Measurements from ENCODE around the gene PSMB3.
"Not testable (repeated sequence)": the region's sequence is repeated elsewhere in the genome, so short reads cannot be mapped to it uniquely, and the experiment has no call there.

Gene PSMB3

DNA sequence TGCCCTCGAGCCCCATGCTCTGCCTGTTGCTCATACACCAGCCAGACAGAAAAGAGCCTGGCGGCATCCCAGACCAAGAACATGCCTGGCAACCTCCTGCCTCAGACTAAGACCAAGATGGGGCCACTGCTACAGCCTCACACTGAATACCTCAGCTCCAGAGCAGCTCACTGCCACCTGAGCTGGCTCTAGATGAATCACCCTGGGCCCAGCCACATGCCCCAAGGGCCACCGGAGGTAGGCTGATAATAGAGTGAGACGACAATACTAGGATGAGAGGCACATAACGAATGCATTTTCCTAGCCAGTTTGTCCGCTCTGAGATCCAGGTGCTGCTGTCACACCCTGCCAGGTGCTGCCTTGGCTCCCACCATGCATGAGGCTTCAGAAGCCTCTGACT, 33.8 kb downstream of the PSMB3 start:
- no peaks in the 10 kb centered on the region for H3K9me3 ChIP-seq (ENCODE audit: control insufficient read depth in 2 of 2, low read length in 2 of 2)
- peaks cover 6% of the 10 kb centered on the region for H3K4me1 ChIP-seq (ENCODE audit: control insufficient read depth, insufficient read depth, low read length)
- no peak overlapping the region for H3K27ac ChIP-seq (ENCODE audit: low read length)
- H3K4me3 ChIP-seq (ENCODE audit: low read length in 2 of 2) = no peak overlapping the region
- H3K27me3 ChIP-seq (ENCODE audit: control insufficient read depth in 1 of 2, insufficient read depth in 2 of 2, low read length in 2 of 2) = no peaks in the 10 kb centered on the region
- H3K36me3 ChIP-seq (ENCODE audit: control insufficient read depth in 2 of 2, insufficient read depth in 2 of 2, low read length in 2 of 2) = peaks cover 37 to 40% of the 10 kb centered on the region in 2 donors
- no peak overlapping the region for H3K9ac ChIP-seq (ENCODE audit: low read length in 2 of 2)

DNA sequence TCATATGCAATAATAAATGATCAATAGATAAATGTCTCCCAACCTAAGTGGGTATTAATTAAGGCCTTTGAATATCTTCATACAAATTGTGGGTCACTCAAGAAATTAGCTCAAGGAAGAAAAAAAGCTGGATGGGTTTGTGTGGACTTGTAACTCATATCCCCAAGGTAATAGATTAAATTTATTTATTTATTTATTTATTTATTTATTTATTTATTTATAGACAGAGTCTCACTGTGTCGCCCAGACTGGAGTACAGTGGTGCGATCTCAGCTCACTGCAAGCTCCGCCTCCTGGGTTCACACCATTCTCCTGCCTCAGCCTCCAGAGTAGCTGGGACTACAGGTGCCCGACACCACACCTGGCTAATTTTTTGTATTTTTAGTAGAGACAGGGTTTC, 35.5 kb downstream of the PSMB3 start:
- not testable (repeated sequence) for H3K9ac ChIP-seq (ENCODE audit: low read length in 2 of 2); H3K9me3 ChIP-seq (ENCODE audit: control insufficient read depth in 2 of 2, low read length in 2 of 2); H3K4me3 ChIP-seq (ENCODE audit: low read length in 2 of 2); H3K4me1 ChIP-seq (ENCODE audit: control insufficient read depth, insufficient read depth, low read length); H3K27me3 ChIP-seq (ENCODE audit: control insufficient read depth in 1 of 2, insufficient read depth in 2 of 2, low read length in 2 of 2); H3K27ac ChIP-seq (ENCODE audit: low read length)
- H3K36me3 ChIP-seq (ENCODE audit: control insufficient read depth in 2 of 2, insufficient read depth in 2 of 2, low read length in 2 of 2) = peaks cover 26 to 31% of the 10 kb centered on the region in 2 donors

DNA sequence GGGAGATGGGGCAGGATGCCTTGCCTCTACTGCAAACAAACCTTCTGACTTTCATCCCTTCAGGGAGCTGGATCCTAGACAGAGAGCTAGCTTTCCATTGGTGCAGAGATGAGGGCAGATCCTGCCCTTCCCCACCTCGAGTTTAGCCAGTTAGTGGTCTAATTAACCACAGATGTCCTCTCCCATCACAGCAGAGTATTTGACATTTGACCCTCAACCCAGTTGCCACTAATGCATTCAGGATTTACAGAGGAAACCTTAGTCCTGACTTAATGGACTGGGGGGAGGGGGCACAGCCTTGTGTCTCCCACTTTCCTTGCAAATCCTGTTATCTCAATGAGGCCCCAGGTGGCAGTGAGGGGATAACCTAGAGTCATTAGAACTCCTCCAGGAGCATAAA, 36.6 kb downstream of the PSMB3 start:
- Histone ChIP-seq H3K4me1 (ENCODE audit: control insufficient read depth, insufficient read depth, low read length) (peaks cover 6% of the 10 kb centered on the region), H3K9me3 (ENCODE audit: control insufficient read depth in 2 of 2, low read length in 2 of 2) (no peaks in the 10 kb centered on the region), H3K9ac (ENCODE audit: low read length in 2 of 2) (no peak overlapping the region), H3K27ac (ENCODE audit: low read length) (no peak overlapping the region), H3K4me3 (ENCODE audit: low read length in 2 of 2) (no peak overlapping the region), H3K36me3 (ENCODE audit: control insufficient read depth in 2 of 2, insufficient read depth in 2 of 2, low read length in 2 of 2) (peaks cover 16 to 24% of the 10 kb centered on the region in 2 donors), H3K27me3 (ENCODE audit: control insufficient read depth in 1 of 2, insufficient read depth in 2 of 2, low read length in 2 of 2) (no peaks in the 10 kb centered on the region)

DNA sequence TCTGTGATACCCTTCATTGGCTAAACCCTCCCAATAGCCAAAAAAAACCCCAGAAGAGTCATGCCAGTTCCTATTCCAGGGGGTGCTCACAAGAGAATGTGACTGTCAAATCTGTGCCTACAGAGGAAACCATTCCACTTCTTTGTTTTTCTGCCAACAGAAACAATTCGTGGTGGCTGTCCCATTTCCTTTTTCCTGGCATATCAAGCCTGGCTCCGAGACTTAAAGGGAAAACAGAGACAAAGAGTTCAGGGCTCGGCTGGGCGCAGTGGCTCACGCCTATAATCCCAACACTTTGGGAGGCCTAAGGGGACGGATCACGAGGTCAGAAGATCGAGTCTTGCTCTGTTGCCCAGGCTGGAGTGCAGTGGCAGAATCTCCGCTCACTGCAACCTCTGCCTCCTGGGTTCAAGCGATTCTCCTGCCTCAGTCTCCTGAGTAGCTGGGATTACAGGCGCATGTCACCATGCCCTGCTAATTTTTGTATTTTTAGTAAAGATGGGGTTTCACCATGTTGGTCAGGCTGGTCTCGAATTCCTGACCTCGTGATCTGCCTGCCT, 37.7 kb downstream of the PSMB3 start:
- peaks cover 10 to 16% of the 10 kb centered on the region in 2 donors for H3K36me3 ChIP-seq (ENCODE audit: control insufficient read depth in 2 of 2, insufficient read depth in 2 of 2, low read length in 2 of 2)
- H3K27ac ChIP-seq (ENCODE audit: low read length); H3K4me3 ChIP-seq (ENCODE audit: low read length in 2 of 2): not testable (repeated sequence)

DNA sequence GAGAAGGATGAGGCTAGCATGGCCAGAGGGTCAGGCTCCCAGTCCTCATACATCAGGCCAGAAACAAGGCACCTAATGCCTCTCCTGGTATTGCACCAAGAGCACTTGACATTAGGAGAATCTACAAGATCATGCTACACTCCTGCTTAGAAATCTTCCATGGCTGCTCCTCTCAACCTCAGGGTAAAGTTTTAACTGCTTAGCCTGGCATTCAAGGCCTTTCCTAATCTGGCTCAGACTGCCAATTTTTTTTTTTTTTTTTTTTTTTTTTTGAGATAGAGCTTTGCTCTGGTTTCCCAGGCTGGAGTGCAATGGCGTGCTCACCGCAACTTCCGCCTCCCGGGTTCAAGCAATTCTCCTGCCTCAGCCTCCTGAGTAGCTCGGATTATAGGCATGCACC, 38.6 kb downstream of the PSMB3 start:
- Histone ChIP-seq H3K4me3 (ENCODE audit: low read length in 2 of 2) (no peak overlapping the region), H3K27ac (ENCODE audit: low read length) (no peak overlapping the region), H3K9me3 (ENCODE audit: control insufficient read depth in 2 of 2, low read length in 2 of 2) (no peaks in the 10 kb centered on the region), H3K36me3 (ENCODE audit: control insufficient read depth in 2 of 2, insufficient read depth in 2 of 2, low read length in 2 of 2) (peaks cover 5 to 11% of the 10 kb centered on the region in 2 donors), H3K4me1 (ENCODE audit: control insufficient read depth, insufficient read depth, low read length) (peaks cover 6% of the 10 kb centered on the region), H3K27me3 (ENCODE audit: control insufficient read depth in 1 of 2, insufficient read depth in 2 of 2, low read length in 2 of 2) (no peaks in the 10 kb centered on the region), H3K9ac (ENCODE audit: low read length in 2 of 2) (no peak overlapping the region)

More for the DNA sequence above, 37.7 kb downstream of the PSMB3 start:
- not testable (repeated sequence) for H3K27me3 ChIP-seq (ENCODE audit: control insufficient read depth in 1 of 2, insufficient read depth in 2 of 2, low read length in 2 of 2); H3K4me1 ChIP-seq (ENCODE audit: control insufficient read depth, insufficient read depth, low read length); H3K9ac ChIP-seq (ENCODE audit: low read length in 2 of 2); H3K9me3 ChIP-seq (ENCODE audit: control insufficient read depth in 2 of 2, low read length in 2 of 2)

DNA sequence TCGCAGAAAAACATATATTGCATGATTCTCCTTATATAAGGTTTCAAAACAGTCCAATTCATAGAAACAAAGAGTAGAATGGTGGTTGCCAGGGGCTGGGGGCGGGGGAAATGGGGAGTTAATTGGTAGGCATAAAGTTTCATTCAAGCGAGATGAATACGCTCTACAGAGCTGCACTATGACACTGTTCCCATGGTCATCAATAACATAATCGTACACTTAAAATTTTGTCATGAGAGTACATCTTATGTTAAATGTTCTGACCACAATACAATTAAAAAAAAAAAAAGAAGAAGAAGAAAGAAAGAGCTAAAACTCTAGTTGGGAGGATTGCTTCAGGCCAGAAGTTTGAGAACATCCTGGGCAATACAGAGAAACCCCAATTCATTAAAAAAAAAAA, 41.7 kb downstream of the PSMB3 start:
- H3K9me3 ChIP-seq (ENCODE audit: control insufficient read depth in 2 of 2, low read length in 2 of 2) = no peaks in the 10 kb centered on the region
- no peak overlapping the region for H3K9ac ChIP-seq (ENCODE audit: low read length in 2 of 2)
- peaks cover 0 to 5% of the 10 kb centered on the region in 2 donors for H3K36me3 ChIP-seq (ENCODE audit: control insufficient read depth in 2 of 2, insufficient read depth in 2 of 2, low read length in 2 of 2)
- no peak overlapping the region for H3K27ac ChIP-seq (ENCODE audit: low read length)
- no peaks in the 10 kb centered on the region for H3K27me3 ChIP-seq (ENCODE audit: control insufficient read depth in 1 of 2, insufficient read depth in 2 of 2, low read length in 2 of 2)
- H3K4me1 ChIP-seq (ENCODE audit: control insufficient read depth, insufficient read depth, low read length) = peaks cover 23% of the 10 kb centered on the region
- H3K4me3 ChIP-seq (ENCODE audit: low read length in 2 of 2) = no peak overlapping the region

DNA sequence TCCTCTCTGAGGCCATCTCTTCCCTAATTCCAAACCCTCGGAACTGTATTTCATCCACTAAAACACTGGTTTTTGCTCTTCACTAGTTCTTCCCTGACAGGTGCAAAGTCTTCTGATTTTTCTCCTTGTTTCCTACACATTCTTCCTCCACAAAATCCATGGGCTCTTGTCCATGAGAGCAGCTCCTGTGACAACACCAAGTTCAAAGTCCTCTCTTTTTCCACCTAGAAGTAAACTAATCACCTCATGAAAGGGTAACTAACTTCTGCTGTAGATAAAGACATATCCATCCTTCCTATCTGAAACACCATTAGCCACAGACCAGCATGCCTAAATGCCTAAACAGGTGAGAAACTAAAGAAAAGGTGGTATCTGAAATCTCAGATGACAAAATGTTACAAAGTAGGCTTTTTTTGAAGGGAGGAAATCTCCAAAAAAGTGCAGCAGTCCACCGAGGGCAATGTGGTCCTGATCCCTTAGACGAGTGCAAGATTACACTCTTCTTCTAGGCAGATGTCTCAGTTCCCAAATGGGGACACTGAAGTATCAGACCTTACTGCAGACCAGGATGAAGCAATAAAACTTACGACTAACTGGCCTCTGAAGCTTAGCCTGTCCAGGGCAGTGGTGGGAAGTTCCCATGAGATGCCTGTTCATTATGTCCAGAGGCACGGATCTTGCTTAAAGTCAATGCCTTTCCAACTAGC, 44.1 kb downstream of the PSMB3 start:
- Histone ChIP-seq H3K9me3 (ENCODE audit: control insufficient read depth in 2 of 2, low read length in 2 of 2) (no peaks in the 10 kb centered on the region), H3K27me3 (ENCODE audit: control insufficient read depth in 1 of 2, insufficient read depth in 2 of 2, low read length in 2 of 2) (no peaks in the 10 kb centered on the region), H3K4me1 (ENCODE audit: control insufficient read depth, insufficient read depth, low read length) (peaks cover 20% of the 10 kb centered on the region), H3K36me3 (ENCODE audit: control insufficient read depth in 2 of 2, insufficient read depth in 2 of 2, low read length in 2 of 2) (peaks cover 6 to 10% of the 10 kb centered on the region in 2 donors), H3K4me3 (ENCODE audit: low read length in 2 of 2) (peak overlapping the region in 1 of 2 donors; percentile 93), H3K9ac (ENCODE audit: low read length in 2 of 2) (peak overlapping the region in 1 of 2 donors; percentile 58), H3K27ac (ENCODE audit: low read length) (no peak overlapping the region)

DNA sequence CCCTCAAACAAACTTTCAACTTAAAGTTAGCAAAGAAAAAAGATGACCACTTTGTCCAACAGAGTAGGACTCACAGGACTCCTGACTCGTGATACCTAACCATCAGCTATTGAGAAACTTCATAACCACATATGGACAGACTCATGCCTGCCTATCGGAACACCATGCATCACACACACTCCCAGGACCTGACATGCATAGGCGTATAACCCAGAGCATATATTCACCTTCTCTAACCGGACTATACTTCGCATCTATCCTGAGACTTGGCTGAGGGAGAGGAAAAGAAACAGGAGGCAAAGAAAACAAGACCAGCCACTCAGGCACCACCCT, 44.6 kb downstream of the PSMB3 start:
- H3K4me1 ChIP-seq (ENCODE audit: control insufficient read depth, insufficient read depth, low read length) = peaks cover 20% of the 10 kb centered on the region

DNA sequence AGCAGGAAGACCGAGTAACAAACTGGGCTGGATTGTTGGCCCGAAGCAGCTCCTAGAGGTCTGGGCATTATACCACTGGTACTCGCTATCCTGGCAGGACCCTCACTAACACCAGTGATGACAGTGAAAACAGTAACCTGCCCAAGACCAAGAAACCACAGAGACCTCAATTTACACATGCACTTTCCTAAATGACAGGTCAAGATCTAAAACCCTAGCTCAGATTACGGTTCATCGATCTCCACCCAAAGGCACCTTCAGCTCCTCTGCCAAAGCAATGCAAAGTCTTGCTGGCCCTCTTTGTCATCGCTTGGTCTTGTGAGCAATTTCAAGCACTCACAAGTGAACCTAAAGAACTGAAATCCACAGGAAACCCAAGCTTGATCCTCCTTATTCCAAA, 45.3 kb downstream of the PSMB3 start:
- Histone ChIP-seq H3K9me3 (ENCODE audit: control insufficient read depth in 2 of 2, low read length in 2 of 2) (no peaks in the 10 kb centered on the region), H3K27ac (ENCODE audit: low read length) (peak overlapping the region; percentile 46), H3K4me1 (ENCODE audit: control insufficient read depth, insufficient read depth, low read length) (peaks cover 20% of the 10 kb centered on the region), H3K9ac (ENCODE audit: low read length in 2 of 2) (peak overlapping the region; percentile 75 to 88), H3K27me3 (ENCODE audit: control insufficient read depth in 1 of 2, insufficient read depth in 2 of 2, low read length in 2 of 2) (no peaks in the 10 kb centered on the region), H3K36me3 (ENCODE audit: control insufficient read depth in 2 of 2, insufficient read depth in 2 of 2, low read length in 2 of 2) (peaks cover 13 to 19% of the 10 kb centered on the region in 2 donors), H3K4me3 (ENCODE audit: low read length in 2 of 2) (peak overlapping the region; percentile 84 to 93)

More for the DNA sequence above, 44.6 kb downstream of the PSMB3 start:
- H3K27ac ChIP-seq (ENCODE audit: low read length) = no peak overlapping the region
- H3K36me3 ChIP-seq (ENCODE audit: control insufficient read depth in 2 of 2, insufficient read depth in 2 of 2, low read length in 2 of 2) = peaks cover 11 to 15% of the 10 kb centered on the region in 2 donors
- H3K4me3 ChIP-seq (ENCODE audit: low read length in 2 of 2) = peak overlapping the region in 1 of 2 donors; percentile 93
- H3K9me3 ChIP-seq (ENCODE audit: control insufficient read depth in 2 of 2, low read length in 2 of 2) = no peaks in the 10 kb centered on the region
- H3K9ac ChIP-seq (ENCODE audit: low read length in 2 of 2) = peak overlapping the region in 1 of 2 donors; percentile 58
- no peaks in the 10 kb centered on the region for H3K27me3 ChIP-seq (ENCODE audit: control insufficient read depth in 1 of 2, insufficient read depth in 2 of 2, low read length in 2 of 2)

DNA sequence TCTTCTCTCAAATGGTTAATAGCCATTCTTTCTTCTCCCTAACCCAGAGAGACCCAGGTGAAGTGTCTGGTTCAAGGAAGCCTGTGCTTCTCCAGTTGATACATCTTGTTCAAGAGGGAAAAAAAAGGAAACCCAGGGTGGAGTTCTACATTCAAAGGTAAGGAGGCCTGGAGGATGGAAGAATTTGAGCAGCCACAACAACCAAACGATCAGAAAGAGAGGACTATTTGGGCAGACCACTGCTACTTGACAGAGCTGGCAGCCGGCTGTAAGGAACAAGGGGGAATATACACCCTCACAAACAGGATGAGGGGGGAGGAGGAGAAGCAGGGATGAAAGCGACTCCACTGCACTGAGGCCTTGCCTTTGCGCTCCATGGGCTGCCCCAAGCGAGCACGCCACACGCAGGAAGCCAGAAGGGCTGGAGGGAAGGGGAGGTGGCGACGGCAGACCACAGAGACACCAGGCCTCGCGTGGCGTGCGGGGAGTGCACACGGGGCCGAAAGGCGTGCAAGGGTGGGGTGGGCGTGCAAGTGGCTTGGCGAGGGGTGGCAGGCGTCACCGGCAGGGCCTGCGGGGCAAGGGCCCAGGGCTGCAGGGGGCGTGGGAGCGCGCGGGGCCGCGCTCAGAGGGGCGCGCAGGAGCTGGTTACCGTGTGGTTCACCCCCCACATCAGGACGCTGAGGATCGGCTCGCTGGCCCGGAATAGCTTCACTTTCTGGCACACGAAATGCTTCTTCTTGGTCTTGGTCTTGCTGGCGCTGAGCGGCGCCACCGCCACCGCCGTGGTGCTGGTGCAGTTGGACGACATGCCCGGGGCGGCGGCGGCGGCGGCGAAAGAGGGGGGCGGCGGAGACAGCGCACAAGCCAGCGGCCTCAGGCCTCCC, 46.3 kb downstream of the PSMB3 start:
- peak overlapping the region; percentile 74 for H3K27ac ChIP-seq (ENCODE audit: low read length)
- H3K27me3 ChIP-seq (ENCODE audit: control insufficient read depth in 1 of 2, insufficient read depth in 2 of 2, low read length in 2 of 2) = no peaks in the 10 kb centered on the region
- H3K4me3 ChIP-seq (ENCODE audit: low read length in 2 of 2) = peak overlapping the region; percentile 84 to 93
- H3K4me1 ChIP-seq (ENCODE audit: control insufficient read depth, insufficient read depth, low read length) = peaks cover 20% of the 10 kb centered on the region
- H3K9ac ChIP-seq (ENCODE audit: low read length in 2 of 2) = peak overlapping the region; percentile 75 to 88
- peaks cover 16 to 22% of the 10 kb centered on the region in 2 donors for H3K36me3 ChIP-seq (ENCODE audit: control insufficient read depth in 2 of 2, insufficient read depth in 2 of 2, low read length in 2 of 2)
- no peaks in the 10 kb centered on the region for H3K9me3 ChIP-seq (ENCODE audit: control insufficient read depth in 2 of 2, low read length in 2 of 2)
